HG02642 (cell line): Measurements from ENCODE around the gene KIRREL1.

ENCODE experiments used
- ATAC-seq: cut with Tn5 transposase; IDR thresholded peaks from one replicate; pipeline ENCODE4 v1.9.1; 2021; ENCODE audit warnings: mild to moderate bottlenecking; ENCODE audit not compliant: unreplicated experiment, poor library complexity

Gene KIRREL1

GRCh38 chr1:158002631-158003405 is 9.4 kb downstream of the KIRREL1 start:
- ATAC-seq: no peak

DNA sequence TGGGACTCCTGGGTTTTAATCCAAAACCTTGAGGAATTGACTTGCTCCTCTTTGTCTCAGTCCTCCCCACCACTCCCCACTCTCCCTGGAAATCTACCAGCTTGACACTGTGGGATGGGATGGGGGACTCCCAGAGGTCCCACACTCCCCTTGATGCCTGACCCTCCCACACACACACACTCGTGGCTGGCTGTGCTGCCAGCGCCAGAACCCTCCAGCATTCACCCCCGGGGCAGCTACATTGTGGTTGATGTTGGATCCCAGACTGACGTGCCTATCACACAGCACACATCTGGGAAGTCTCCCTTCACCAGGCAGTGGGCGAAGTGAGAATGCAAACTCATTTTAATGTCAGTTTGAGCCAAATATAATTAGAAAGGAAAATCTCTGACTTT is 10.0 kb downstream of the KIRREL1 start:
- no peak for ATAC-seq

DNA sequence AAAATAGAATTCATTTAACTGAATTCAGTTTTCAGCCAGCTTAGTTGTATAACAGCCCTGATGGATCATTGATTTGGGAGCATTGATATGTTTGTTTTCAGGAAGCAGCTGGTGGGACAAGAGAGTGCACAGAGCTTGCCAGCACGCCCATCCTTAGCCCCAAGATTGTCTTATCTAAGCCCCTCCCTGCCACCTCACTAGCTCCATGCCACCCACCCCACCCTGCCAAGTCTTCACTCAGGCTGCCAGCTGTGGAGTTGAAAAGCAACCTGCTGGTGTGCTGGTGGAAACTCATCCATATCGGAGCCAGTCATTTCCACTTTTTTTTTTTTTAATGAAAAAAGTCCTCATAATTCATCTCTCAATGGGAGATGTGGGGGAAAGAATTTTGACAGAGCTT is 11.8 kb downstream of the KIRREL1 start:
- ATAC-seq: no peak

DNA sequence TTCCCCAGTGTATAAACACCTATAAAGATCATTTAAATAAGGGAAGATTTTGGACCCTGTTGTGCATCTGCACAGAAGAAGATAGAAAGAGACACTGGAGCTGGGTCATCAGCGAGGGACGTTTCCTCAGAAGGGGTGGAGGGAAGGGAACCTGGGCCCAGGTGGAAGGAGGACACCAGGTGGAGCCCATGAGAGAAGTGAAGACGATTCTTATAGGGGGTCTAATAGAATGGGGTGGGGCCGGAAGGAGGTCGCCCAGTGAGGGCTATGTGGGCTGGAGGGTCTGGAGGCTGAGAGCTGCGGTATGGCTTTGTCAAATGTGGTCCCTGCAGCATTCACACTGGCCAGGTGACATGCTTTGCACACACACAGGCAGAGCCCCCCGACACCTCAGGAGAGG is 13.7 kb downstream of the KIRREL1 start:
- ATAC-seq: no peak

GRCh38 chr1:158007667-158008386 is 14.4 kb downstream of the KIRREL1 start:
- no peak for ATAC-seq

- no peak for ATAC-seq
These were observed 15.2 kb downstream of the KIRREL1 start for GRCh38 chr1:158008630-158009029.

GRCh38 chr1:158011714-158012113 is 18.3 kb downstream of the KIRREL1 start:
- ATAC-seq: no peak

DNA sequence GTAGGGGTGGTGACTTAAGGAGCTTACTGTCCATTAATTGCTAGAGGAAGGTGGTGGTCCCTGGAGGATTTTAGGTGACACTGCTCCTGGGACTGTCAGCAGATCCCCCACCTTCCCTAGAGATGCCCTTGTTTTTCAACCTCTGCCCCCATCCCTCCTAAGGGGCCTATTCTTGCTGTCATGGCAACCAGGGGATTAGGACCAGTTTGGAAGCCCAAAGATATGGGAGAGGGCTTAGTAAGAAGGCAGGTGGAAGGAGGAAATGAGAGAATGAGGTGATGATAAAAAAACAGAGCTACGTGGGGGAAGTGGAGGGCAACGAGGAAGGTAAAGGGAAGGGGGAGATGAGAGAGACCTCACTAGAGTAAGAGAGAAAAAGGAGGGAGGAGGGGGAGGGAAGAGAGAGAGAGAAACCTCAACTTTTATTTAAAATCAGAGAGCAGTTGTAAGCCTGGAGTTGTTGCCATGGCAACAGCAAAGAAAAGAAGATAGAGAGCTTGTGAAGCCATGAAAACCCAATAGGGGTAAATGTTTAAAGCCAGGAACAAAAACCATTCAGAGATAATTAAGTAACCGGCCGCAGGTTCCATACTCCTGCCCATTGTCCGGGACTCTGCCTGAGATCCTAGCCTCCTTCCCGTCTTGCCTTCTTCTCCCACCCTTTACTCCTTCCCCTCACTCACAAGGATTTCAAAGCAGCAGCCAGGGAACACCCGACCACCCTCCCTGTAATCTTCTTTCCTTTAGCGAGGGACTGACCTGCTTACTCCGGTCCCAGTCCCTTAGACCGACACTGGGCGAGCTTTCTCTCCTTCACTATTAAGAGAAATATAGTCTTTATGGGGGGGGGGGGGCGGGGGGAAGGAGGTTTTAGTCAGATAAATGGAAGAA is 20.6 kb downstream of the KIRREL1 start:
- no peak for ATAC-seq

GRCh38 chr1:158014731-158015320 is 21.4 kb downstream of the KIRREL1 start:
- ATAC-seq: no peak

DNA sequence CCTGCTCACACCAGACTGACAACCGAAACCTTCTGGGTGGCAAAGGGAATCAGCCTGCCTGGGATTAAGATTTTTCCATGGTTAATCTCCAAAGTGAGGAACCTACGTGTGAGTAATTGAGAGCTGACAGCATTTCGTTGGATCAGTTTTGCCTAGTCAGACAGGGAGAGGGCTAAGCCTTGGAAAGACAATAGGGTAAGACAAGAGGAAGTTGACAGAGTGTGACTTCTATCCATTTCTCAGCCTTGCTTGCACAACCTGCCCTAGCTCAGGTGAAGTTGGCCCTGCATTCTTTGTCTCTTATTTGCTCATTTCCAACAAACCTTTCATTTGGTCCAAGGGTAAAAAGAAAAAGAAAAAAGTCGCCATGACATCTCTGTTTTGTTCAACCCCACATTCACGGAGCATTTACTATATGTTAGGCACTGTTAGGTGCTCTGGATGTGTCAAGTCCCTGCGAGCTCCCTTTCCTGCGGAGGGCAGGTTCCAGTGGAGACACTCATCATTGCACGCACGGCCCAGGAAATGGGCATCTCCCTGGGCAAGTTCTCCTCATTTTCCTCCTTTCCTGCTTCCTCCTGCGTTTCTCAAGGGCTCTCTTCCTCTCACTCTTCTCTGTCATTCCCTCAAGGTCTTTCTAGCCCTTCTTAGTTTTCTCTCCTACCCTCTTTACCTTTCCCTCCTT is 23.3 kb downstream of the KIRREL1 start:
- ATAC-seq: no peak

DNA sequence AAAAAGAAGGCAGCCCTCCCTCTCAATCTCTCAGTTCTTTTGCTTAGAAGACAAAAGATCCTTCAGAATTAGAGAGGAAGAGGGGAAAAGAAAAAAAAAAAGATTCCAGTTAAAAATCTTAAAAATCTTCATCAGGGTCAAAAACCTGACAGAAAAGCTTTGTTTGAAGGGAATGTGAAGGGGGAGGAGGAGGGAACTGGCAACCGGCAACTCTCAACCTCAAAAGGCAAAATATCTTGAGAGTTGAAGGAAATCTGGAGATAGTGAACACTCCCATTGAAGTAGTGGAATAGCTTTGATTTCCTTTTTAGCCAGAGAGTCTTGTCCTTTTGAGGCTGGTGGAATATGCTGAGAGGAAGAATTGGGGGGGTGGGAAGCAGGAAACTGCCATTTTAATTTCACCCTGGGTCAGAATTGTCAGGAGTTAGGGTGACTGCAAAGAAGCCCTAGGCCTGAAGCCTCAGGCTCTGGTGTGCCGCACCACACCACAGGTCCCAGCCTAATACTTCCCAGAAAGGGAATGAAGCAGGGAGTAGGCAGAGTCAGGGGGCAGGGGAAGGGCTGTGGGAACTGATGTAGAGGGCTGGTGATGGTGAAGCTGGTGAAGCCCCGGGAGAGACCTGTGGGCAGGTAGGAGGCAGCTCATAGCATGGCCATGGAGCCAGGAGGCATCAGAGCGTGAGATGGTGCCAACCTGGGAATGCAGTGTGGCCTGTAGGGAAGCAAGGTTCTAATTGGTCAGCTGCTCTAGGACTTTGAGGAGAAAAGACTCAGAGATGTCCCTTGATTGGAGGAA is 24.6 kb downstream of the KIRREL1 start:
- no peak for ATAC-seq

DNA sequence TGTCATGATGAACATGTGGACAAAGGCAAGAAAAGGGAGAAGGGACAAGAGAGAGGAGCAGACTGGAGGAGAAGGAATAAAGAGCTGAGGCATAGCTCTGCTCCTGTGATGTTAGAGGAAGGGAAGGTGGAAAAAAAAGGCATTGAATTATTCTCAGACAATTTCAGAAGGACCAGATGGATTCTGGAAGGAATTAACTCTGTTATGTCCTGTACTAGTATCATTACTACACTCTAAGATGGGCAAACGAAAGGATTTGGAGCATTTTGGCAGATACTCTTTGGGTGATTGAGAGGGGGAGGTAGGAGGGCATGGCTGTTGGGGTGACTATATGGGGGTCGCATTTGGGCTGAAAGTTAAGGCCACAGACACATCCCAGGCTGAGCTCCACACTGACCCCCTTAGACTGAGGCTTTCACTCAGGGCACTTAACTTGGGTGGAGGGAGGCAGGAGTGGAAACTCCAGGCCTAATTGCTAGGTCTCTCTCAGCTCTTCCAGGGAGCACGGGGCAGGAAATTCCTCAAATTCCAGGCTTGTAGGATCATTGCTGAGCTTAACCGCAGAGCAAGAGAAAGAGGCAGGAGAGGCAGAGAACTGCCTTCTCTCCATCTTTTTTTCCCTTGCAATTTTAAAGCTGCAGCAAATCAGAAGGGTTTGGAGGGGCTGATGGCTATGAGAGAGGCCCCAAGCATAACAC is 25.9 kb downstream of the KIRREL1 start:
- no peak for ATAC-seq

DNA sequence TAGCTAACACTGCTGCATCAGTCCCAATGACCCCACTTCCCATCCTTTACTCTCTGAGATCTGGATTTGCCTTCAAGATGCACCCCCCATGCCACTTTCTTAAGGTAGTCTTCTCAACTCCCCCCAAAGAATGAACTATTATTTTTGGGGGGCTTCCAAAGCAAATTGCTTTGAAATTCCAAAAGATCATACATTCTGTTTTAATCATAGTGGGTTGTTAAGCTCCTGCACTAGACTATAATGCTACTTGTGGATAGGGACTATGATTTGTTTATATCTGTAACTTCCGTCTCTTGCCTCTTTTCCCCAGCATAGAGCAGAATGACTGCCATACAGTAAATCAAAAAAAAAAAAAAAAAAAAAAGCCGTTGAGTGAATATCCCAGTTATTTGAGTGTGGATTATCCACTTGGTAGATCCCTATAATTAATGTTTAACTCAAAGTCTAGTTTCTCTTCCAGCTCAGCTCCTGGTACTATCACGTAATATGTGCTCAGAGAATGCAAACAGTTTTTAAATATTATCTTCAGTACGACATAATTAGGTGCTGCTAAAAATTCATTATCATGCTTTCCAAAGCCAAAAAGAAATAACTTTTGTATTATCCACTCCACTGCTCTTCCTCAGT is 26.9 kb downstream of the KIRREL1 start:
- ATAC-seq: no peak

GRCh38 chr1:158020886-158021620 is 27.6 kb downstream of the KIRREL1 start:
- no peak for ATAC-seq

GRCh38 chr1:158021721-158022120 is 28.3 kb downstream of the KIRREL1 start:
- ATAC-seq: no peak

GRCh38 chr1:158022554-158023312 is 29.3 kb downstream of the KIRREL1 start:
- ATAC-seq: no peak

DNA sequence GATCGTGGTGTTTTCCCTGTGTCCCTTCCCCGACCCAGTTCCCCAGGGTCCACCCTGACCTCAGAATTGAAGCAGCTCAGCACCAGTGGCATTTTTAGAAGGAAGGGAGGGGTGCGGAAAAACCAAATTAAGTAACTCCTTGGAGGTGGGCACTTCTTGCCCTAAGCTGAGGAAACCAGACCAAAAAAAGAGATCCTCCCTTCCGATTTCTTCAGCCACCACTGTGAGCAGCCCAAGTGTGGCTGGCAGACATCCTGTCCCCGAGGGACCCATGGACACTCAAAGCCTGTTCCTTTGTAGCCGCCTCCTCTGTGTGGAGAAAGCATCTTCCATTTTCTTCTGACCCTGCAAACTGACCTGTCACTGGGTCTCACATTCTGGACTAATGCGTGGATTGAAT is 31.3 kb downstream of the KIRREL1 start:
- no peak for ATAC-seq
